Hepatocyte (in vitro differentiated cells): ENCODE results near the gene FGD4. TPM values are rescaled to one million over a fixed set of nuclear protein-coding genes. Genes with fewer than 3 reads are reported as not detected.

Source experiments
- DNase-seq: peaks from one replicate; pipeline ENCODE4 v3.0.0-alpha.2; 2016; ENCODE audit warnings: low spot score
- H2AFZ ChIP-seq: fragments of 200-600 bp; sonication (generic); 2 replicates; pipeline ENCODE4 v1.6.0; 2016; ENCODE audit warnings: antibody characterized with exemption, mild to moderate bottlenecking
- H3K27ac ChIP-seq: fragments of 200-600 bp; sonication (generic); 2 replicates; pipeline ENCODE4 v1.5.1; 2016; ENCODE audit warnings: mild to moderate bottlenecking
- H3K27me3 ChIP-seq: fragments of 200-600 bp; sonication (generic); 2 replicates; pipeline ENCODE4 v1.6.1; 2016
- H3K36me3 ChIP-seq: fragments of 200-600 bp; sonication (generic); replicated peaks from 2 replicates; pipeline ENCODE4 v1.5.1; 2016; ENCODE audit warnings: low read depth; ENCODE audit not compliant: insufficient read depth
- H3K4me1 ChIP-seq: fragments of 200-600 bp; sonication (generic); 2 replicates; pipeline ENCODE4 v1.5.1; 2016; ENCODE audit warnings: mild to moderate bottlenecking, moderate library complexity; ENCODE audit not compliant: insufficient read depth
- H3K4me2 ChIP-seq: fragments of 200-600 bp; sonication (generic); 2 replicates; pipeline ENCODE4 v1.6.0; 2016
- H3K4me3 ChIP-seq: fragments of 200-600 bp; sonication (generic); 2 replicates; pipeline ENCODE4 v1.5.1; 2016; ENCODE audit warnings: mild to moderate bottlenecking
- H3K79me2 ChIP-seq: fragments of 200-600 bp; sonication (generic); 2 replicates; pipeline ENCODE4 v1.6.0; 2017; ENCODE audit warnings: mild to moderate bottlenecking
- H3K9me2 ChIP-seq: fragments of 200-600 bp; sonication (generic); replicated peaks from 2 replicates; pipeline ENCODE4 v1.6.0; 2017; ENCODE audit warnings: mild to moderate bottlenecking; ENCODE audit not compliant: insufficient read depth
- H3K9me3 ChIP-seq: fragments of 200-600 bp; sonication (generic); 2 replicates; pipeline ENCODE4 v1.5.1; 2016; ENCODE audit warnings: low read depth, mild to moderate bottlenecking
- H4K20me1 ChIP-seq: fragments of 200-600 bp; sonication (generic); 2 replicates; pipeline ENCODE4 v1.6.0; 2016; ENCODE audit warnings: mild to moderate bottlenecking; ENCODE audit not compliant: insufficient read depth, poor library complexity, severe bottlenecking
- EZH2 ChIP-seq: fragments of 200-600 bp; sonication (generic); IDR thresholded peaks from 2 replicates; pipeline ENCODE4 v1.6.1; 2016; ENCODE audit warnings: antibody characterized with exemption, mild to moderate bottlenecking, borderline replicate concordance
- EZH2phosphoT487 ChIP-seq: fragments of 200-600 bp; sonication (generic); IDR thresholded peaks from one replicate; pipeline ENCODE4 v1.6.1; 2018; ENCODE audit warnings: antibody characterized with exemption, mild to moderate bottlenecking, low read depth, moderate library complexity; ENCODE audit not compliant: unreplicated experiment, severe bottlenecking
- WGBS: methylation state at CpG from one replicate; pipeline ENCODE4 v1.1.6; 2016; ENCODE audit warnings: low lambda C conversion rate; ENCODE audit errors: missing lambda C conversion rate; 5-methylcytosine and 5-hydroxymethylcytosine counted together
- polyA plus RNA-seq: library from polyadenylated mRNA; unstranded; fragments of >200 nt; fragmentation: Nextera tagmentation; extraction: Ambion mirVana; gene quantifications from 2 replicates; pipeline ENCODE4 v1.2.1, GENCODE V29; 2016
- total RNA-seq: library from RNA; depleted of rRNA; stranded (reverse); fragments of >200 nt; gene quantifications from 2 replicates; pipeline ENCODE4 v1.2.3, GENCODE V29; 2014
- TF ChIP-seq, protein P1 (sequence below): fragments of 200-600 bp; sonication (generic); IDR thresholded peaks from 2 replicates; pipeline ENCODE4 v1.5.1; 2016; ENCODE audit warnings: antibody characterized with exemption, mild to moderate bottlenecking; ENCODE audit not compliant: poor library complexity

Gene FGD4
- total and polyA plus RNA-seq, 2 experiments from 2014 or later, result 15.2 to 41.5 TPM

DNA sequence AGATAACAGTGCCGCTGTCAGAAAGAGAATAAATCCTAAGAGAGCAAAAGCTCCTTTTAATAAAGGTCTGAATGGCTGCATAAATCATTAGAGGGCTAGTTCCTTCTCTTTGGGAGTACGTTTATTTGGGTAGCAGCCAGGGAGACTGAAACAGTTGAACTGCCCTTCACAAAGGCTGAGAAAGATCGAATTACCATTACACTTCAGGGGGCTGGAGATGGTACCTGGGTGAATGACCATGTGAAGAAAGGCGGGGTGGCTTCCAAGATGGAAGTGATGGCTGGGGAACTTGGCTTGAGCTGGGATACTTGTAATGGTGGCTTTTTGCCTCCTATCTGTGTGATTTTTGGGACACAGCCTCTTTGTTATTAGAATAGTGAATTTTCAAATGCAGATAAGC is 1.7 kb upstream of the FGD4 start:
- Histone ChIP-seq H3K4me1 (peaks cover 10% of the 10 kb centered on the region), H3K27ac (no peak overlapping the region), H3K9me2 (no peaks in the 10 kb centered on the region), H3K27me3 (no peaks in the 10 kb centered on the region), H4K20me1 (no peaks in the 10 kb centered on the region), H2AFZ (no peak overlapping the region), H3K9me3 (no peaks in the 10 kb centered on the region), H3K4me3 (no peak overlapping the region), H3K79me2 (peaks cover 17% of the 10 kb centered on the region), H3K4me2 (no peak overlapping the region), H3K36me3 (no peaks in the 10 kb centered on the region)
- WGBS, result 83% methylated on average over 4 of the region's 4 CpGs
- TF ChIP-seq EZH2phosphoT487, result no peak
- TF ChIP-seq, protein P1, sequence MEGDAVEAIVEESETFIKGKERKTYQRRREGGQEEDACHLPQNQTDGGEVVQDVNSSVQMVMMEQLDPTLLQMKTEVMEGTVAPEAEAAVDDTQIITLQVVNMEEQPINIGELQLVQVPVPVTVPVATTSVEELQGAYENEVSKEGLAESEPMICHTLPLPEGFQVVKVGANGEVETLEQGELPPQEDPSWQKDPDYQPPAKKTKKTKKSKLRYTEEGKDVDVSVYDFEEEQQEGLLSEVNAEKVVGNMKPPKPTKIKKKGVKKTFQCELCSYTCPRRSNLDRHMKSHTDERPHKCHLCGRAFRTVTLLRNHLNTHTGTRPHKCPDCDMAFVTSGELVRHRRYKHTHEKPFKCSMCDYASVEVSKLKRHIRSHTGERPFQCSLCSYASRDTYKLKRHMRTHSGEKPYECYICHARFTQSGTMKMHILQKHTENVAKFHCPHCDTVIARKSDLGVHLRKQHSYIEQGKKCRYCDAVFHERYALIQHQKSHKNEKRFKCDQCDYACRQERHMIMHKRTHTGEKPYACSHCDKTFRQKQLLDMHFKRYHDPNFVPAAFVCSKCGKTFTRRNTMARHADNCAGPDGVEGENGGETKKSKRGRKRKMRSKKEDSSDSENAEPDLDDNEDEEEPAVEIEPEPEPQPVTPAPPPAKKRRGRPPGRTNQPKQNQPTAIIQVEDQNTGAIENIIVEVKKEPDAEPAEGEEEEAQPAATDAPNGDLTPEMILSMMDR, result no peak
- TF ChIP-seq EZH2, result no peak
- DNase-seq, result no peak

DNA sequence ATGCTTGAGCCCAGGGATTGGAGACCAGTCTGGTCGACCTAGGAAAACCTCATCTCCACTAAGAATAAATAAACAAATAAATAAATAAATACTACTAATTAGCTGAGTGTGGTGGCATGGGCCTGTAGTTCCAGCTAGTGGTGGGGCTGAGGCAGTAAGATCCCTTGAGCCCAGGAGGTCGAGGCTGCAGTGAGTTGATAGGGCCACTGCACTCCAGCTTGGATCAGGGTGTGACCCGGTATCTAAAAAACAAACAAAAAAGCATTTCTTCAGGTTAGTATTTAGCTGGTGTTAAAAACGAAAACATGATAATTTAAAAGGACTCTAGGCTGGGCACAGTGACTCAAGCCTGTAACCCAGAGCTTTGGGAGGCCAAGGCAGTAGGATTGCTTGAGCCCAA is 1.2 kb upstream of the FGD4 start:
- Histone ChIP-seq H3K36me3 (no peaks in the 10 kb centered on the region), H3K4me1 (peaks cover 10% of the 10 kb centered on the region), H2AFZ (no peak overlapping the region), H4K20me1 (peaks cover 1% of the 10 kb centered on the region), H3K9me3 (no peaks in the 10 kb centered on the region), H3K4me3 (no peak overlapping the region), H3K27me3 (no peaks in the 10 kb centered on the region), H3K79me2 (peaks cover 21% of the 10 kb centered on the region), H3K27ac (peak overlapping the region; percentile 90), H3K4me2 (peak overlapping the region; percentile 87), H3K9me2 (no peaks in the 10 kb centered on the region)
- no peak for DNase-seq
- WGBS, result 84% methylated on average over 4 of the region's 4 CpGs
- TF ChIP-seq EZH2phosphoT487, result no peak
- TF ChIP-seq, protein P1, result no peak

DNA sequence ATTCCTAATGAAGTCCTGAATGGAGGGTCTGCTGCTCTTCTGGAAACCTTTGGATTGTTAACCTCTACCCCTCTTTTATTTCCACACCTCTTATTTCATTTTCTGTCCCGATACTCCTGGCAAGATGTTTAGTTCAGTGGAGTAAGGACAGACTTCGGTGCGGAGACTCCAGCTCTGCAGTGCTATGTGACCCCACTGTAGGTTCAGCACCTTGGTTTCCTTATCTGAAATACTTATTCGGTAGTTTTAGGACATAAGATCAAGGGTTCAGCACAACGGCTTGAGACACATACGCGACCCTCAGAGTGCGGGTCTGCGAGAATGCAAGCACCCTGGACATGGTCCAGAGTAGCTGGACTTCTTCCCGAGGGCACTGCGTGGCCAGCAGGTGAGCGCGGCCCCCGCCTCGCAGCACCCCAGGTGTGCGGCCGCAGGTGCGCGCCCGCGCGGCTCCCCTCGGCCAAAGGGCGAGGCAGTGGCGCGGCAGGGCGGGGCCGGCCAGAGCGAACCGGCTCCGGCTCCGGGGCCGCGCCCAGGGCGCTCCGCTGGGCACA is 465 bp upstream of the FGD4 start:
- TF ChIP-seq, protein P1, result no peak
- TF ChIP-seq EZH2phosphoT487 (no peak), EZH2 (no peak)
- no peaks in the 10 kb centered on the region for H3K36me3 ChIP-seq
- peak overlapping the region; percentile 90 for H3K27ac ChIP-seq
- H3K79me2 ChIP-seq, result peaks cover 29% of the 10 kb centered on the region
- DNase-seq, result no peak
- H3K4me2 ChIP-seq, result peak overlapping the region; percentile 87
- peaks cover 10% of the 10 kb centered on the region for H3K4me1 ChIP-seq
- peak overlapping the region; percentile 96 for H3K4me3 ChIP-seq
- no peaks in the 10 kb centered on the region for H3K9me3 ChIP-seq
- 3% methylated on average over 33 of the region's 36 CpGs for WGBS
- no peaks in the 10 kb centered on the region for H3K27me3 ChIP-seq
- H4K20me1 ChIP-seq, result peaks cover 5% of the 10 kb centered on the region
- H2AFZ ChIP-seq, result peak overlapping the region; percentile 55
- H3K9me2 ChIP-seq, result no peaks in the 10 kb centered on the region
